Measurements from ENCODE around the gene EMSY. TPM values are rescaled to one million over a fixed set of nuclear protein-coding genes. Genes with fewer than 3 reads are reported as not detected.
A peak's percentile ranks its signal among the peaks of the same experiment; 100 is the strongest.

The EMSY gene
- polyA plus RNA-seq, 1 of the 3 experiments (the other 2 are of a cell fraction), result 11.1 TPM

DNA sequence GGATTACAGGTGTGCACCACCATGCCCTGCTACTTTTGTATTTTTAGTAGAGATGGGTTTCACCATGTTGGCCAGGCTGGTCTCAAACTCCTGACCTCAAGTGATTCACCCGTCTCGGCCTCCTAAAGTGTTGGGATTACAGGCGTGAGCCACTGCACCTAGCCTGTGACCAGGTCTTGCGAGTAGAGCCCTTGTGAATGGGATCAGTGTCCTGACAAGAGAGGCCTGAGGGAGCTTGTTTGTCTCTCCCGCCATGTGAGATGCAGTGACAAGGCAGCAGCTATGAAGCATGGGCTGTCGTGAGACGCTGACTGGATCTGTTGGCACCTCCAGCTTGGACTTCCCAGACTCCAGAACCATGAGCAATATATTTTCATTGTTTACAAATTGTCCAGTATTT is 156.5 kb downstream of the EMSY start (continued):
- TF ChIP-seq MXI1 (IDR thresholded peaks at IDR 0.05; ENCODE audit: low read depth, low read length), result no peak

DNA sequence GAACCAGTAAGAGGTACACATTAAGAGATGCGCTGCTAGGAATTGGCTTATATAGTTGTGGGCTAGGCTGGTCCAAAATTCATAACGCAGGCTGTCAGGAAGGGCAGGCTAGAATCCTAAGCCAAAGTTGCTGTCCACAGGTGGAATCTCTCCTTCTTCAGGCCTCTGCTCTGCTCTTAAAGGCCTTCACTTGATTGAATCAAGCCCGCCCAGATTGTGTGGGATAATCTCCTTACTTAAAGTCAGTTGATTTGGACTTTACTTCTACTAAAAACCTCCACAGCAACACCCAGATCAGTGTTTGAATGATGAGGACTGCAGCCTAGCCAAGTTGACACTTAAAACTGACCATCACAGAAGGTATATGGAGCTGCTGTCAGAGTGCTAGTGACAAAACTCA is 156.9 kb downstream of the EMSY start:
- POLR2A ChIA-PET, result no interaction called here
- CTCF ChIA-PET, result interaction anchor here (1.0 kb wide), 1 partner anchor 32 kb away, joined by 3 read pairs; no protein-coding TSS in a partner anchor

DNA sequence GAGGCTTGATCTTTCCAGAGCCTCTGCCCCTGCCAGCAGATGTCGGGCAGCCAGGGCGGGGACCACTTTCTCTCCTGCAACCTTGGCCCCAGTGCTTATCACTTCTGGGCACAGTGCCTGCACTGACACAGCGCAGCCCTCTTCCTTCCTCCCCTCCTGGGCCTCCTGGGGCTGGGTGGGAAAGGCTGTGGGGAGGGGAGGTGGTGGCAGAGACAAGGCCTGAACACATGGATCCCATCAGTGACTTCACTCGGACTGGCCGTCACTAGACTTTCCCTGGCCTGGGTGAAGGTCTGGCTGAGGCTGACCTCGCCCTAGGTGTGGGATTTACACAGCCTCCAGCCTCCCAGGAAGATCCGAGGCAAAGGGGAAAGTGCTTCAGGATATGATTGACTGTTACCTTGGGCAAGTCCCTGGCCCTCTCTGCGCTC is 157.6 kb downstream of the EMSY start:
- Histone ChIP-seq H3K79me2 (ENCODE audit: insufficient read depth) (no peaks in the 10 kb centered on the region), H3K4me1 (ENCODE audit: control insufficient read depth in 1 of 2, insufficient read depth in 2 of 2, low read depth in 1 of 2, low read length in 1 of 2) (peaks cover 4 to 49% of the 10 kb centered on the region in 2 experiments; a peak in 2 of 4 replicates), H3K9me3 (no peaks in the 10 kb centered on the region), H3F3A (replicated peaks; ENCODE audit: insufficient read depth) (no peaks in the 10 kb centered on the region), H4K20me1 (ENCODE audit: insufficient read depth) (no peaks in the 10 kb centered on the region), H3K27me3 (ENCODE audit: insufficient read depth) (no peaks in the 10 kb centered on the region), H3K4me3 (ENCODE audit: low read depth in 2 of 2, low read length in 1 of 2) (no peak overlapping the region), H3K27ac (ENCODE audit: low read depth in 2 of 2, low read length in 1 of 2) (peak overlapping the region in 1 of 2 experiments; percentile 89; a peak in 2 of 4 replicates), H3K4me2 (no peak overlapping the region), H3K9me2 (no peaks in the 10 kb centered on the region), H3K9ac (no peak overlapping the region), H2AFZ (ENCODE audit: low read depth) (no peak overlapping the region), H3K36me3 (replicated peaks in 1 of 2; ENCODE audit: control insufficient read depth in 1 of 2, insufficient read depth in 2 of 2, low read length in 1 of 2) (no peaks in the 10 kb centered on the region)
- ChIA-PET CTCF (no interaction called here), POLR2A (no interaction called here)
- peak; percentile 86 for DNase-seq
- TF ChIP-seq RXRA (IDR thresholded peaks at IDR 0.05; ENCODE audit: borderline replicate concordance, low read depth) (no peak), NFIC (IDR thresholded peaks at IDR 0.05; ENCODE audit: borderline replicate concordance) (peak; percentile 85), CHD2 (IDR thresholded peaks at IDR 0.05; ENCODE audit: low read length, partially characterized antibody) (peak; percentile 30), GATA2 (CRISPR knock-in tag; IDR thresholded peaks at IDR 0.05) (peak; percentile 78), ELF1 (IDR thresholded peaks at IDR 0.05) (no peak), RAD21 (IDR thresholded peaks at IDR 0.05; ENCODE audit: low read length) (peak; percentile 19; the same call in 1 of the 2 replicates), FOSL2 (IDR thresholded peaks at IDR 0.05; ENCODE audit: borderline replicate concordance, low read depth) (no peak), POLR2AphosphoS5 (IDR thresholded peaks at IDR 0.05; ENCODE audit: low read depth, low read length) (peak; percentile 40; the same call in 1 of the 2 replicates), MXI1 (IDR thresholded peaks at IDR 0.05; ENCODE audit: low read depth, low read length) (peak; percentile 21; the same call in 1 of the 2 replicates), TCF12 (IDR thresholded peaks at IDR 0.05) (peak; percentile 90), EP300 (IDR thresholded peaks at IDR 0.05; ENCODE audit: borderline replicate concordance in 1 of 2, low read depth in 1 of 2, low read length in 1 of 2) (peak; percentile 37 to 70; a peak in 3 of 4 replicates), RCOR1 (IDR thresholded peaks at IDR 0.05; ENCODE audit: low read length) (peak; percentile 67; the same call in 1 of the 2 replicates)
- TF ChIP-seq, protein P1, sequence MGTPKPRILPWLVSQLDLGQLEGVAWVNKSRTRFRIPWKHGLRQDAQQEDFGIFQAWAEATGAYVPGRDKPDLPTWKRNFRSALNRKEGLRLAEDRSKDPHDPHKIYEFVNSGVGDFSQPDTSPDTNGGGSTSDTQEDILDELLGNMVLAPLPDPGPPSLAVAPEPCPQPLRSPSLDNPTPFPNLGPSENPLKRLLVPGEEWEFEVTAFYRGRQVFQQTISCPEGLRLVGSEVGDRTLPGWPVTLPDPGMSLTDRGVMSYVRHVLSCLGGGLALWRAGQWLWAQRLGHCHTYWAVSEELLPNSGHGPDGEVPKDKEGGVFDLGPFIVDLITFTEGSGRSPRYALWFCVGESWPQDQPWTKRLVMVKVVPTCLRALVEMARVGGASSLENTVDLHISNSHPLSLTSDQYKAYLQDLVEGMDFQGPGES (IDR thresholded peaks at IDR 0.05; ENCODE audit: low read depth, low read length), result no peak
- TF ChIP-seq, protein P2, sequence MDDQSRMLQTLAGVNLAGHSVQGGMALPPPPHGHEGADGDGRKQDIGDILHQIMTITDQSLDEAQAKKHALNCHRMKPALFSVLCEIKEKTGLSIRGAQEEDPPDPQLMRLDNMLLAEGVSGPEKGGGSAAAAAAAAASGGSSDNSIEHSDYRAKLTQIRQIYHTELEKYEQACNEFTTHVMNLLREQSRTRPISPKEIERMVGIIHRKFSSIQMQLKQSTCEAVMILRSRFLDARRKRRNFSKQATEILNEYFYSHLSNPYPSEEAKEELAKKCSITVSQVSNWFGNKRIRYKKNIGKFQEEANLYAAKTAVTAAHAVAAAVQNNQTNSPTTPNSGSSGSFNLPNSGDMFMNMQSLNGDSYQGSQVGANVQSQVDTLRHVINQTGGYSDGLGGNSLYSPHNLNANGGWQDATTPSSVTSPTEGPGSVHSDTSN (IDR thresholded peaks at IDR 0.05), result peak; percentile 43; the same call in 1 of the 2 replicates
- 47% methylated on average over 6 of the region's 8 CpGs for WGBS (ENCODE audit: low lambda C conversion rate)

More for the DNA sequence above, 156.9 kb downstream of the EMSY start:
- no peaks in the 10 kb centered on the region for H3K36me3 ChIP-seq (replicated peaks in 1 of 2; ENCODE audit: control insufficient read depth in 1 of 2, insufficient read depth in 2 of 2, low read length in 1 of 2)
- no peak overlapping the region for H3K9ac ChIP-seq
- H3K4me3 ChIP-seq (ENCODE audit: low read depth in 2 of 2, low read length in 1 of 2), result no peak overlapping the region
- H3K27me3 ChIP-seq (ENCODE audit: insufficient read depth), result no peaks in the 10 kb centered on the region
- no peaks in the 10 kb centered on the region for H3K79me2 ChIP-seq (ENCODE audit: insufficient read depth)
- whole genome bisulfite sequencing (ENCODE audit: low lambda C conversion rate), result 84% methylated on average over 3 of the region's 3 CpGs
- H3K4me1 ChIP-seq (ENCODE audit: control insufficient read depth in 1 of 2, insufficient read depth in 2 of 2, low read depth in 1 of 2, low read length in 1 of 2), result peaks cover 4 to 49% of the 10 kb centered on the region in 2 experiments; a peak in 2 of 4 replicates
- H2AFZ ChIP-seq (ENCODE audit: low read depth), result no peak overlapping the region
- no peaks in the 10 kb centered on the region for H3F3A ChIP-seq (replicated peaks; ENCODE audit: insufficient read depth)
- TF ChIP-seq ELF1 (IDR thresholded peaks at IDR 0.05) (no peak), EZH2phosphoT487 (IDR thresholded peaks at IDR 0.05; ENCODE audit: borderline replicate concordance, low read depth) (no peak)
- TF ChIP-seq, protein P1 (IDR thresholded peaks at IDR 0.05; ENCODE audit: low read depth, low read length), result no peak
- no peaks in the 10 kb centered on the region for H4K20me1 ChIP-seq (ENCODE audit: insufficient read depth)
- H3K9me3 ChIP-seq, result no peaks in the 10 kb centered on the region
- H3K9me2 ChIP-seq, result no peaks in the 10 kb centered on the region
- peak overlapping the region in 1 of 2 experiments; percentile 89; a peak in 2 of 4 replicates for H3K27ac ChIP-seq (ENCODE audit: low read depth in 2 of 2, low read length in 1 of 2)
- no peak overlapping the region for H3K4me2 ChIP-seq
- no peak for DNase-seq

Measured in SK-N-SH (cell line).